H9 (cell line): Measurements from ENCODE around the gene PLCXD3. TPM values are rescaled to one million over a fixed set of nuclear protein-coding genes. Genes with fewer than 3 reads are reported as not detected.

Source experiments
- DNase-seq: peaks from one replicate; pipeline ENCODE4 v3.0.0-alpha.2; 2017
- H2AFZ ChIP-seq: one replicate; pipeline ENCODE4 v1.6.1; 2013; ENCODE audit warnings: mild to moderate bottlenecking, low read length, control low read depth, moderate library complexity
- H2AK5ac ChIP-seq: 2 replicates; pipeline ENCODE4 v1.6.1; 2013; ENCODE audit warnings: low read length, control low read depth, mixed read lengths; ENCODE audit not compliant: insufficient read length
- H2BK120ac ChIP-seq: one replicate; pipeline ENCODE4 v1.6.1; 2013; ENCODE audit warnings: low read depth, mild to moderate bottlenecking, low read length, control low read depth, inconsistent platforms; ENCODE audit not compliant: poor library complexity, severe bottlenecking
- H2BK12ac ChIP-seq: 2 replicates; pipeline ENCODE4 v1.6.1; 2013; ENCODE audit warnings: low read length, control low read depth, mixed read lengths, low read depth; ENCODE audit not compliant: insufficient read length
- H2BK15ac ChIP-seq: 2 replicates; pipeline ENCODE4 v1.6.1; 2013; ENCODE audit warnings: low read depth, low read length, control low read depth
- H2BK20ac ChIP-seq: one replicate; pipeline ENCODE4 v1.6.1; 2013; ENCODE audit warnings: low read depth, mild to moderate bottlenecking, low read length, control low read depth, inconsistent platforms; ENCODE audit not compliant: poor library complexity, severe bottlenecking
- H2BK5ac ChIP-seq: 2 replicates; pipeline ENCODE4 v1.6.1; 2013; ENCODE audit warnings: low read length, control low read depth, mixed read lengths; ENCODE audit not compliant: insufficient read length
- H3K14ac ChIP-seq: 2 replicates; pipeline ENCODE4 v1.6.1; 2013; ENCODE audit warnings: low read length, control low read depth; ENCODE audit not compliant: insufficient read depth
- H3K18ac ChIP-seq: 2 replicates; pipeline ENCODE4 v1.6.1; 2013; ENCODE audit warnings: low read depth, mild to moderate bottlenecking, mixed read lengths, low read length, control low read depth; ENCODE audit not compliant: insufficient read length
- H3K23ac ChIP-seq: 2 replicates; pipeline ENCODE4 v1.6.1; 2013; ENCODE audit warnings: low read length, control low read depth, mixed read lengths, low read depth; ENCODE audit not compliant: insufficient read length
- H3K23me2 ChIP-seq: 2 replicates; pipeline ENCODE4 v1.6.1; 2013; ENCODE audit warnings: low read depth, mild to moderate bottlenecking, mixed read lengths, low read length, control low read depth; ENCODE audit not compliant: insufficient read length, poor library complexity, severe bottlenecking
- H3K27ac ChIP-seq: 2 replicates; pipeline ENCODE4 v1.5.1; 2013; ENCODE audit warnings: low read length, control low read depth, mixed read lengths, low read depth; ENCODE audit not compliant: insufficient read length
- H3K27me3 ChIP-seq: 2 replicates; pipeline ENCODE4 v1.6.1; 2013; ENCODE audit warnings: low read length, control low read depth, inconsistent platforms; ENCODE audit not compliant: insufficient read depth
- H3K4ac ChIP-seq: 2 replicates; pipeline ENCODE4 v1.6.1; 2013; ENCODE audit warnings: low read depth, mild to moderate bottlenecking, control low read depth, inconsistent platforms, low read length, moderate library complexity
- H3K4me1 ChIP-seq: 2 replicates; pipeline ENCODE4 v1.6.1; 2013; ENCODE audit warnings: low read length, control low read depth, inconsistent platforms; ENCODE audit not compliant: insufficient read depth
- H3K4me2 ChIP-seq: 2 replicates; pipeline ENCODE4 v1.6.1; 2013; ENCODE audit warnings: low read length, control low read depth, mixed read lengths; ENCODE audit not compliant: insufficient read length, insufficient read depth
- H3K56ac ChIP-seq: 2 replicates; pipeline ENCODE4 v1.6.1; 2013; ENCODE audit warnings: low read depth, mild to moderate bottlenecking, mixed read lengths, low read length, control low read depth; ENCODE audit not compliant: insufficient read length
- H3K79me1 ChIP-seq: 2 replicates; pipeline ENCODE4 v1.6.1; 2013; ENCODE audit warnings: low read depth, mild to moderate bottlenecking, moderate library complexity, low read length, control low read depth, inconsistent platforms; ENCODE audit not compliant: insufficient read depth, poor library complexity, severe bottlenecking
- H3K79me2 ChIP-seq: 2 replicates; pipeline ENCODE4 v1.6.1; 2013; ENCODE audit warnings: low read length, control low read depth, inconsistent platforms; ENCODE audit not compliant: insufficient read depth
- H3K9ac ChIP-seq: 2 replicates; pipeline ENCODE4 v1.6.1; 2013; ENCODE audit warnings: low read length, control low read depth, mixed read lengths; ENCODE audit not compliant: insufficient read length; ENCODE audit errors: extremely low read depth
- H3K9me3 ChIP-seq: one replicate; pipeline ENCODE4 v1.6.1; 2013; ENCODE audit warnings: low read depth, low read length, inconsistent platforms; ENCODE audit not compliant: control insufficient read depth
- H3T11ph ChIP-seq: one replicate; pipeline ENCODE4 v1.6.1; 2013; ENCODE audit warnings: mild to moderate bottlenecking, low read length, control low read depth, inconsistent platforms
- H4K20me1 ChIP-seq: one replicate; pipeline ENCODE4 v1.6.1; 2013; ENCODE audit not compliant: control insufficient read depth, insufficient read length, insufficient read depth
- H4K5ac ChIP-seq: 2 replicates; pipeline ENCODE4 v1.6.1; 2013; ENCODE audit warnings: low read depth, mild to moderate bottlenecking, mixed read lengths, low read length, control low read depth; ENCODE audit not compliant: insufficient read length
- H4K8ac ChIP-seq: replicated peaks from 2 replicates; pipeline ENCODE4 v1.6.1; 2013; ENCODE audit warnings: low read length, control low read depth, mixed read lengths, low read depth; ENCODE audit not compliant: insufficient read length
- H4K91ac ChIP-seq: 2 replicates; pipeline ENCODE4 v1.6.1; 2013; ENCODE audit warnings: low read depth, mild to moderate bottlenecking, moderate library complexity, mixed read lengths, low read length, control low read depth; ENCODE audit not compliant: insufficient read length
- H3K27ac Mint-ChIP-seq, 3 experiments: 2 replicates in 2 of 3; 3 replicates in 1 of 3; pipeline ENCODE4 v1.8.0; 2020 to 2021; ENCODE audit warnings: mixed read lengths in 3 of 3, mild to moderate bottlenecking in 1 of 3, moderate library complexity in 1 of 3
- H3K27me3 Mint-ChIP-seq: 2 replicates; pipeline ENCODE4 v1.8.0; 2021; ENCODE audit warnings: low read depth, mild to moderate bottlenecking, moderate library complexity, mixed read lengths
- H3K36me3 Mint-ChIP-seq, 3 experiments: 2 replicates in 2 of 3; 3 replicates in 1 of 3; pipeline ENCODE4 v1.8.0; 2020 to 2021; ENCODE audit warnings: low read depth in 3 of 3, mixed read lengths in 3 of 3; ENCODE audit not compliant: insufficient read depth in 1 of 3
- H3K4me1 Mint-ChIP-seq, 2 experiments: 2 replicates each; pipeline ENCODE4 v1.8.0; 2020; ENCODE audit warnings: mixed read lengths in 2 of 2
- H3K4me3 Mint-ChIP-seq, 2 experiments: 2 replicates in 1 of 2; 3 replicates in 1 of 2; pipeline ENCODE4 v1.8.0; 2020 to 2021; ENCODE audit warnings: mild to moderate bottlenecking in 2 of 2, mixed read lengths in 2 of 2, moderate library complexity in 1 of 2
- H3K9me3 Mint-ChIP-seq, 2 experiments: 2 replicates in 1 of 2; 3 replicates in 1 of 2; pipeline ENCODE4 v1.8.0; 2020; ENCODE audit warnings: mild to moderate bottlenecking in 2 of 2, mixed read lengths in 2 of 2, moderate library complexity in 1 of 2
- CTCF ChIP-seq: fragments of 200-600 bp; sonication (generic); conservative IDR thresholded peaks from 3 replicates; pipeline ENCODE4 v1.8.0; 2021; ENCODE audit warnings: antibody characterized with exemption, mild to moderate bottlenecking
- WGBS: extraction: QIAGEN DNeasy Blood & Tissue Kit; methylation state at CpG from one replicate; pipeline ENCODE4 v1.1.7; 2013; ENCODE audit warnings: missing lambda C conversion rate, low lambda C conversion rate, mixed read lengths; ENCODE audit not compliant: insufficient read length; ENCODE audit errors: extremely low coverage; 5-methylcytosine and 5-hydroxymethylcytosine counted together
- total RNA-seq: library from RNA; stranded (reverse); gene quantifications from 2 replicates; pipeline ENCODE4 v1.2.1, GENCODE V29; 2021

The PLCXD3 gene
- total RNA-seq, 1 experiment from 2014 or later: not detected

- Histone ChIP-seq H3K79me2 (no peaks in the 10 kb centered on the region), H3K14ac (no peak overlapping the region), H2BK12ac (no peak overlapping the region), H4K5ac (no peak overlapping the region), H2BK120ac (no peak overlapping the region), H2BK20ac (no peak overlapping the region), H3K56ac (no peak overlapping the region), H2AK5ac (no peak overlapping the region), H2BK5ac (no peak overlapping the region), H3K23me2 (no peaks in the 10 kb centered on the region), H2AFZ (no peak overlapping the region), H2BK15ac (no peak overlapping the region), H3K9me3 (no peaks in the 10 kb centered on the region), H3K23ac (no peak overlapping the region), H4K8ac (no peak overlapping the region), H3K9ac (no peak overlapping the region), H3K4me2 (no peak overlapping the region), H4K91ac (no peak overlapping the region), H3T11ph (no peak overlapping the region), H4K20me1 (no peaks in the 10 kb centered on the region), H3K27ac (no peak overlapping the region), H3K4ac (no peak overlapping the region), H3K18ac (no peak overlapping the region), H3K27me3 (no peaks in the 10 kb centered on the region), H3K4me1 (no peaks in the 10 kb centered on the region; the same call in 1 of the 2 replicates), H3K79me1 (no peaks in the 10 kb centered on the region)
- Mint-ChIP-seq H3K4me3 (no peak overlapping the region), H3K27ac (no peak overlapping the region), H3K36me3 (no peaks in the 10 kb centered on the region), H3K27me3 (no peaks in the 10 kb centered on the region), H3K9me3 (no peaks in the 10 kb centered on the region), H3K4me1 (peaks cover 14% of the 10 kb centered on the region in 2 experiments)
- no peak for DNase-seq
- no peak for TF ChIP-seq CTCF
- WGBS: no CpG with 5 or more reads among the region's 1 CpG
Observed at GRCh38 chr5:41416336-41416735, 94.1 kb downstream of the PLCXD3 start.
